ENCODE measurements around the gene TDRD9. TPM values are rescaled to one million over a fixed set of nuclear protein-coding genes. Genes with fewer than 3 reads are reported as not detected.

Gene TDRD9
- total and polyA plus RNA-seq, 2 experiments from 2014 or later: 0.24 TPM; not detected in 1

GRCh38 chr14:104101651-104102281 lies 173.5 kb downstream of the TDRD9 start (continued):
- no peak for TF ChIP-seq REST (IDR thresholded peaks at IDR 0.05; ENCODE audit: unreplicated experiment)
- no peak for TF ChIP-seq STAT1 (IDR thresholded peaks at IDR 0.05; ENCODE audit: unreplicated experiment)
- TF ChIP-seq ZNF331 (CRISPR knock-in tag; IDR thresholded peaks at IDR 0.05; ENCODE audit: low read depth): no peak
- no peak for TF ChIP-seq POLR2AphosphoS5 (IDR thresholded peaks at IDR 0.05; ENCODE audit: low read depth)
- TF ChIP-seq CTCF (conservative IDR thresholded peaks at IDR 0.05; ENCODE audit: low read depth in 2 of 2): no peak
- no peak for TF ChIP-seq ZNF114 (CRISPR knock-in tag; IDR thresholded peaks at IDR 0.05)
- no peak for TF ChIP-seq EZH2phosphoT487 (IDR thresholded peaks at IDR 0.05; ENCODE audit: unreplicated experiment)

Small RNA genes within 50 kb of the gene (small RNA-seq; reads per million reads assigned to genes)
- gene RN7SL634P (ENCODE audit: low replicate concordance): 0.12 reads per million

Other genes starting within 250 kb of the TDRD9 start
- gene XRCC3, start 213.0 kb upstream of the TDRD9 start, total RNA-seq (2014; rRNA removed; shearing (Covaris generic)): 52.2 and 72.9 TPM in 2 replicates
- 16.6 and 20.4 TPM in 2 replicates for gene XRCC3, start 213.0 kb upstream of the TDRD9 start, polyA plus RNA-seq (2016; fragmentation: Nextera tagmentation; extraction: Ambion mirVana)
- gene ZFYVE21, start 212.6 kb upstream of the TDRD9 start, total RNA-seq (2014; rRNA removed; shearing (Covaris generic)): 89.6 and 116 TPM in 2 replicates
- gene ZFYVE21, start 212.6 kb upstream of the TDRD9 start, polyA plus RNA-seq (2016; fragmentation: Nextera tagmentation; extraction: Ambion mirVana): 79.4 and 88.0 TPM in 2 replicates
- 6.5 and 8.5 TPM in 2 replicates for gene PPP1R13B, start 80.9 kb upstream of the TDRD9 start, total RNA-seq (2014; rRNA removed; shearing (Covaris generic))
- 2.0 and 3.8 TPM in 2 replicates for gene PPP1R13B, start 80.9 kb upstream of the TDRD9 start, polyA plus RNA-seq (2016; fragmentation: Nextera tagmentation; extraction: Ambion mirVana)
- not detected in 2 replicates for gene RD3L, start 14.1 kb downstream of the TDRD9 start, total RNA-seq (2014; rRNA removed; shearing (Covaris generic))
- gene RD3L, start 14.1 kb downstream of the TDRD9 start, polyA plus RNA-seq (2016; fragmentation: Nextera tagmentation; extraction: Ambion mirVana): not detected in 2 replicates
- gene ASPG, start 157.2 kb downstream of the TDRD9 start, total RNA-seq (2014; rRNA removed; shearing (Covaris generic)): 1.4 and 6.2 TPM in 2 replicates
- gene ASPG, start 157.2 kb downstream of the TDRD9 start, polyA plus RNA-seq (2016; fragmentation: Nextera tagmentation; extraction: Ambion mirVana): 0.61 and 1.1 TPM in 2 replicates
- gene KIF26A, start 210.1 kb downstream of the TDRD9 start, total RNA-seq (2014; rRNA removed; shearing (Covaris generic)): 82.9 and 103 TPM in 2 replicates
- 5.6 and 6.4 TPM in 2 replicates for gene KIF26A, start 210.1 kb downstream of the TDRD9 start, polyA plus RNA-seq (2016; fragmentation: Nextera tagmentation; extraction: Ambion mirVana)

Measured in GM23338 (cell line).